GM12878 (cell line): Measurements from ENCODE around the gene DPF3. TPM values are rescaled to one million over a fixed set of nuclear protein-coding genes. Genes with fewer than 3 reads are reported as not detected.

Source experiments
- ATAC-seq: fragments of 200-7000 bp; cut with Tn5 transposase; 3 replicates; pipeline ENCODE4 v1.9.1; 2020; ENCODE audit warnings: mild to moderate bottlenecking, moderate library complexity
- BruUV-seq: library from RNA; stranded (reverse); fragments of 400-500 nt; replicated peaks from 2 replicates; lab custom pipeline; 2021; lab: Mats Ljungman, UMichigan
- CTCF ChIA-PET: fragments of 300-600 bp; sonication (Branson Sonifier 250); formaldehyde crosslinking; extraction: SDS; loops from one replicate; lab custom pipeline; 2021; ENCODE audit warnings: inconsistent platforms; lab: Yijun Ruan, JAX
- POLR2A ChIA-PET: fragments of 350-600 bp; formaldehyde crosslinking; extraction: SDS; loops from one replicate; lab custom pipeline; 2021; ENCODE audit warnings: inconsistent platforms; lab: Charles Lee
- RAD21 ChIA-PET: fragments of 300-600 bp; sonication (Branson Sonifier 250); formaldehyde crosslinking; loops from one replicate; lab custom pipeline; 2023; ENCODE audit warnings: antibody characterized with exemption; ENCODE audit not compliant: unreplicated experiment; lab: Charles Lee
- SMC1A ChIA-PET: fragments of 300-600 bp; sonication (Branson Sonifier 250); formaldehyde crosslinking; loops from one replicate; lab custom pipeline; 2023; ENCODE audit not compliant: unreplicated experiment, uncharacterized antibody; lab: Charles Lee
- DNase-seq: peaks from one replicate; pipeline ENCODE4 v3.0.0-alpha.2; 2011; ENCODE audit warnings: low read depth, low spot score
- FAIRE-seq: peaks from 3 replicates; lab custom pipeline; 2011; peaks lifted over from hg19 to GRCh38; lab: Jason Lieb, UNC
- H2AFZ ChIP-seq: 2 replicates; pipeline ENCODE4 v1.6.0; 2011; ENCODE audit warnings: low read depth, low read length, control low read depth; ENCODE audit not compliant: control insufficient read depth
- H3K27ac ChIP-seq: 2 replicates; pipeline ENCODE4 v1.5.1; 2011; ENCODE audit warnings: control low read depth; ENCODE audit not compliant: control insufficient read depth, insufficient read depth
- H3K27me3 ChIP-seq, 2 experiments: replicated peaks in 1 of 2; 2 replicates each; pipeline versions ENCODE4 v1.6.0 to v1.6.1; 2011; ENCODE audit warnings: low read length in 1 of 2; ENCODE audit not compliant: control insufficient read depth in 2 of 2, insufficient read depth in 2 of 2
- H3K36me3 ChIP-seq, 2 experiments: 2 replicates each; pipeline ENCODE4 v1.5.1; 2011; ENCODE audit warnings: low read length in 1 of 2; ENCODE audit not compliant: control insufficient read depth in 2 of 2, insufficient read depth in 2 of 2
- H3K4me1 ChIP-seq: 2 replicates; pipeline ENCODE4 v1.6.1; 2011; ENCODE audit warnings: mild to moderate bottlenecking, low read length, moderate library complexity, mixed read lengths; ENCODE audit not compliant: control insufficient read depth, insufficient read depth
- H3K4me2 ChIP-seq: 2 replicates; pipeline ENCODE4 v1.6.0; 2011; ENCODE audit warnings: control low read depth; ENCODE audit not compliant: control insufficient read depth, insufficient read depth
- H3K4me3 ChIP-seq: fragments of 200-600 bp; sonication (generic); 2 replicates; pipeline ENCODE4 v1.5.1; 2016
- H3K79me2 ChIP-seq: 2 replicates; pipeline ENCODE4 v1.6.0; 2011; ENCODE audit warnings: low read length; ENCODE audit not compliant: control insufficient read depth, insufficient read depth
- H3K9ac ChIP-seq: 2 replicates; pipeline ENCODE4 v1.8.0; 2011; ENCODE audit warnings: low read length, control low read depth, mixed read lengths; ENCODE audit not compliant: control insufficient read depth, insufficient read depth
- H3K9me3 ChIP-seq: replicated peaks from 3 replicates; pipeline ENCODE4 v1.5.1; 2011; ENCODE audit warnings: mild to moderate bottlenecking, low read length; ENCODE audit not compliant: control insufficient read depth, insufficient read depth
- H4K20me1 ChIP-seq: 2 replicates; pipeline ENCODE4 v1.6.0; 2011; ENCODE audit not compliant: control insufficient read depth, insufficient read depth
- CUX1 ChIP-seq: IDR thresholded peaks from 2 replicates; pipeline ENCODE4 v1.6.1; 2012; ENCODE audit warnings: improper control_type of control experiment, low read depth, low read length; ENCODE audit not compliant: insufficient replicate concordance
- GABPA ChIP-seq: IDR thresholded peaks from 2 replicates; pipeline ENCODE4 v1.6.1; 2014; ENCODE audit warnings: antibody characterized with exemption, low read depth, mild to moderate bottlenecking, inconsistent platforms
- IRF4 ChIP-seq: IDR thresholded peaks from 2 replicates; pipeline ENCODE4 v1.6.1; 2011; ENCODE audit warnings: low read depth, low read length
- KDM1A ChIP-seq: fragments of 200-600 bp; sonication (generic); IDR thresholded peaks from 2 replicates; pipeline ENCODE4 v1.6.1; 2016; ENCODE audit warnings: borderline replicate concordance
- MEF2B ChIP-seq: fragments of 450-650 bp; IDR thresholded peaks from 2 replicates; pipeline ENCODE4 v1.6.1; 2018; ENCODE audit warnings: mild to moderate bottlenecking, moderate library complexity; ENCODE audit not compliant: partially characterized antibody, poor library complexity, severe bottlenecking
- MYC ChIP-seq: IDR thresholded peaks from 2 replicates; pipeline ENCODE4 v1.6.1; 2011; ENCODE audit warnings: mild to moderate bottlenecking, low read length, moderate library complexity, inconsistent platforms; ENCODE audit not compliant: insufficient read depth, insufficient replicate concordance, insufficient read length, severe bottlenecking
- PRDM15 ChIP-seq: fragments of 450-650 bp; formaldehyde crosslinking; IDR thresholded peaks from 2 replicates; pipeline ENCODE4 v1.4.0; 2020; ENCODE audit warnings: mild to moderate bottlenecking, moderate library complexity
- RBBP5 ChIP-seq: fragments of 200-600 bp; sonication (generic); conservative IDR thresholded peaks from 2 replicates; pipeline ENCODE4 v1.6.1; 2016
- SMAD5 ChIP-seq: IDR thresholded peaks from 2 replicates; pipeline ENCODE4 v1.6.1; 2016; ENCODE audit warnings: antibody characterized with exemption, low read depth
- SMC3 ChIP-seq: IDR thresholded peaks from 2 replicates; pipeline ENCODE4 v1.6.1; 2011; ENCODE audit warnings: low read length, improper control_type of control experiment, borderline replicate concordance
- SREBF2 ChIP-seq: IDR thresholded peaks from 2 replicates; pipeline ENCODE4 v1.6.1; 2012; ENCODE audit warnings: mild to moderate bottlenecking, low read length
- WGBS: methylation state at CpG from one replicate; pipeline ENCODE4 v1.1.6; 2016; ENCODE audit warnings: low lambda C conversion rate; ENCODE audit not compliant: insufficient replicate concordance, insufficient coverage; ENCODE audit errors: missing lambda C conversion rate; 5-methylcytosine and 5-hydroxymethylcytosine counted together
- in situ Hi-C: fragments of 300-500 bp; cut with MboI; formaldehyde crosslinking; loops from 9 replicates; pipeline ENCODE4 v1.14.3; 2018; ENCODE audit warnings: mixed read lengths
- intact Hi-C: fragments of 100-400 bp; cut with micrococcal nuclease; formaldehyde crosslinking; loops from one replicate; pipeline ENCODE4 v1.14.2; 2022; ENCODE audit not compliant: unreplicated experiment
- polyA plus RNA-seq, 11 experiments: library from polyadenylated mRNA; depleted of rRNA in 4 of 11; unstranded in 6 of 11; stranded (reverse) in 5 of 11; fragments of >200 nt; fragmentation: Nextera tagmentation in 4 of 11; fragmentation: Illumina TruSeq in 1 of 11; extraction: Ambion mirVana in 4 of 11; extraction: Trizol in 1 of 11; gene quantifications; 1 replicate in 1 of 11; 2 replicates in 10 of 11; pipeline versions ENCODE4 v1.2.1 to v1.2.3, GENCODE V29; 2011 to 2016; ENCODE audit warnings: inconsistent platforms in 2 of 11, missing spikeins in 2 of 11, low read depth in 1 of 11
- total RNA-seq, 4 experiments: library from RNA; depleted of rRNA in 3 of 4; stranded (reverse); fragments of >200 nt in 3 of 4; fragmentation: Illumina TruSeq in 1 of 4; extraction: Trizol in 1 of 4; gene quantifications; 2 replicates each; pipeline versions ENCODE4 v1.2.1 to v1.2.3, GENCODE V29; 2013 to 2021
- TF ChIP-seq, protein P1 (sequence below): fragments of 450-650 bp; IDR thresholded peaks from 2 replicates; pipeline ENCODE4 v1.6.1; 2017; ENCODE audit warnings: antibody characterized with exemption, mild to moderate bottlenecking, moderate library complexity

DPF3 gene
- total and polyA plus RNA-seq, 10 of the 15 experiments (the other 5 are each of a cell fraction or from before 2014, with no cell fraction given) = 0.69 to 8.0 (median 2.2) TPM

GRCh38 chr14:72744416-72745120, 149.3 kb downstream of the DPF3 start:
- H3K9ac ChIP-seq = no peak overlapping the region
- H4K20me1 ChIP-seq = no peaks in the 10 kb centered on the region
- no peaks in the 10 kb centered on the region; the same call in 2 of the 3 replicates for H3K9me3 ChIP-seq
- no peaks in the 10 kb centered on the region for H3K79me2 ChIP-seq
- no TSS peak for BruUV-seq
- in situ Hi-C loops = no loop called here
- H3K27me3 ChIP-seq = no peaks in the 10 kb centered on the region; a peak in 1 of 4 replicates
- no peak for FAIRE-seq
- RAD21 ChIA-PET = no interaction called here
- no peak overlapping the region for H3K4me2 ChIP-seq
- WGBS = 43% methylated on average over 8 of the region's 8 CpGs
- SMC1A ChIA-PET = no interaction called here
- intact Hi-C loops = no loop called here
- ATAC-seq = no peak
- no peak overlapping the region for H3K4me3 ChIP-seq
- DNase-seq = no peak
- H3K36me3 ChIP-seq = no peaks in the 10 kb centered on the region; a peak in 2 of 4 replicates
- no peak overlapping the region for H3K27ac ChIP-seq
- H2AFZ ChIP-seq = no peak overlapping the region
- H3K4me1 ChIP-seq = no peaks in the 10 kb centered on the region
- POLR2A ChIA-PET = no interaction called here
- CTCF ChIA-PET = interaction anchor here (0.6 kb wide), 1 partner anchor 1248 kb away, joined by 3 read pairs; no protein-coding TSS in a partner anchor
- TF ChIP-seq PRDM15 (CRISPR knock-in tag) = no peak
- TF ChIP-seq MYC = no peak
- no peak for TF ChIP-seq CUX1
- TF ChIP-seq MEF2B = no peak
- no peak for TF ChIP-seq SMAD5
- no peak for TF ChIP-seq KDM1A
- no peak for TF ChIP-seq SREBF2
- TF ChIP-seq SMC3 = no peak
- TF ChIP-seq, protein P1, sequence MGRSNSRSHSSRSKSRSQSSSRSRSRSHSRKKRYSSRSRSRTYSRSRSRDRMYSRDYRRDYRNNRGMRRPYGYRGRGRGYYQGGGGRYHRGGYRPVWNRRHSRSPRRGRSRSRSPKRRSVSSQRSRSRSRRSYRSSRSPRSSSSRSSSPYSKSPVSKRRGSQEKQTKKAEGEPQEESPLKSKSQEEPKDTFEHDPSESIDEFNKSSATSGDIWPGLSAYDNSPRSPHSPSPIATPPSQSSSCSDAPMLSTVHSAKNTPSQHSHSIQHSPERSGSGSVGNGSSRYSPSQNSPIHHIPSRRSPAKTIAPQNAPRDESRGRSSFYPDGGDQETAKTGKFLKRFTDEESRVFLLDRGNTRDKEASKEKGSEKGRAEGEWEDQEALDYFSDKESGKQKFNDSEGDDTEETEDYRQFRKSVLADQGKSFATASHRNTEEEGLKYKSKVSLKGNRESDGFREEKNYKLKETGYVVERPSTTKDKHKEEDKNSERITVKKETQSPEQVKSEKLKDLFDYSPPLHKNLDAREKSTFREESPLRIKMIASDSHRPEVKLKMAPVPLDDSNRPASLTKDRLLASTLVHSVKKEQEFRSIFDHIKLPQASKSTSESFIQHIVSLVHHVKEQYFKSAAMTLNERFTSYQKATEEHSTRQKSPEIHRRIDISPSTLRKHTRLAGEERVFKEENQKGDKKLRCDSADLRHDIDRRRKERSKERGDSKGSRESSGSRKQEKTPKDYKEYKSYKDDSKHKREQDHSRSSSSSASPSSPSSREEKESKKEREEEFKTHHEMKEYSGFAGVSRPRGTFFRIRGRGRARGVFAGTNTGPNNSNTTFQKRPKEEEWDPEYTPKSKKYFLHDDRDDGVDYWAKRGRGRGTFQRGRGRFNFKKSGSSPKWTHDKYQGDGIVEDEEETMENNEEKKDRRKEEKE = no peak
- TF ChIP-seq GABPA = no peak
- TF ChIP-seq RBBP5 = no peak
- no peak for TF ChIP-seq IRF4
